NB4 (cell line): ENCODE data around the gene NAT8L.

ENCODE experiments used
- DNase-seq: peaks from one replicate; pipeline ENCODE4 v3.0.0; 2010; ENCODE audit warnings: low read depth
- H3K4me3 ChIP-seq: one replicate; pipeline ENCODE4 v1.5.1; 2011; ENCODE audit warnings: mild to moderate bottlenecking, low read depth, low read length, moderate library complexity
- MYC ChIP-seq: IDR thresholded peaks from 2 replicates; pipeline ENCODE4 v1.6.1; 2011; ENCODE audit warnings: low read depth, low read length
- POLR2A ChIP-seq: IDR thresholded peaks from 2 replicates; pipeline ENCODE4 v1.6.1; 2011; ENCODE audit warnings: mild to moderate bottlenecking; ENCODE audit not compliant: insufficient read length; ENCODE audit errors: extremely low read depth
- TF ChIP-seq, protein P1 (sequence below): IDR thresholded peaks from one replicate; pipeline ENCODE4 v1.5.1; 2012; ENCODE audit warnings: low read depth, low read length
- TF ChIP-seq, protein P2 (sequence below): IDR thresholded peaks from 2 replicates; pipeline ENCODE4 v1.6.1; 2011; ENCODE audit warnings: low read depth, low read length

The NAT8L gene

DNA sequence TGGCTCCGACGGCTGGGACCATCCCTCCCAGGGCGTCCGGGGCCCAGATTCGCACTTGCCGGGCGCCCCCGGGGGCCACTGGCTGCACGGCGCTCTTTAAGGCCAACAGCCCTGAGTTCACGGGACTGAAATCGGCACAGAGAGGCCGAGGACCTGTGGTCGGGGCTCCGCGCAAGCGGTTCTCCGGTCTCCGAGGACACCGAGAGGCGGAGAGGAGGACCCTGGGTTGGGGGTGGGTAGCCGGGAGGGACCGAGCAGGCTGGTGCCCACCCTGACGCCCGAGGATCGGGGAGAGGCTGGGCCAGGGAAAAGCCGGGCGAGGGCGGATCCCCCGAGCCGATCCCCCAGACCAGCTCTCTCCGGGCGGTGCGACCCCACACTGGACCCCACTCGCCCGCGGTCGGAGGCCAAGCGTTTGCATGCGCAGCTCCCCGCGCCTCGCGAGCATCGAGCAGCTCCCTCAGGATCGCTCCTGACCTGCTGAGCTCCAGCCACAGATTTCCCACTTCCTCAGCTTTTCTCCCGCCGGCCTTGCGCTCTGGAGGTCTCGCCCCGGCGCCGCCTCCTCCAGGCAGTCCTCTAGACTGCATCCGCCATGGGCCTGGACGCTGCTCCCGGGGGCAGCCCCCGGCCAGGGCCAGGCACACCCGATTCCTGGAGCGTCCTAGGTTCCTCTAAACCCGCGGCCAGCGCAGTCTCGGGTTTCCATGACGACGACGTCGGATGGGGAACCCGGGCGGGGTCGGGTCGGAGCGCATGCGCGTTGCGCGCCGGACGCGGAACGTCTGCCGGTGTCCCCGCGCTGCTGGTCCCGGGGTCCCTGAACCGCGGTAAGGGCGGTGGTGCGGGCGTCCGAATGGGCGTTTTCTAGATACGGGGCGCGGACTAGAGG, 17.6 kb upstream of the NAT8L start:
- TF ChIP-seq, protein P1, sequence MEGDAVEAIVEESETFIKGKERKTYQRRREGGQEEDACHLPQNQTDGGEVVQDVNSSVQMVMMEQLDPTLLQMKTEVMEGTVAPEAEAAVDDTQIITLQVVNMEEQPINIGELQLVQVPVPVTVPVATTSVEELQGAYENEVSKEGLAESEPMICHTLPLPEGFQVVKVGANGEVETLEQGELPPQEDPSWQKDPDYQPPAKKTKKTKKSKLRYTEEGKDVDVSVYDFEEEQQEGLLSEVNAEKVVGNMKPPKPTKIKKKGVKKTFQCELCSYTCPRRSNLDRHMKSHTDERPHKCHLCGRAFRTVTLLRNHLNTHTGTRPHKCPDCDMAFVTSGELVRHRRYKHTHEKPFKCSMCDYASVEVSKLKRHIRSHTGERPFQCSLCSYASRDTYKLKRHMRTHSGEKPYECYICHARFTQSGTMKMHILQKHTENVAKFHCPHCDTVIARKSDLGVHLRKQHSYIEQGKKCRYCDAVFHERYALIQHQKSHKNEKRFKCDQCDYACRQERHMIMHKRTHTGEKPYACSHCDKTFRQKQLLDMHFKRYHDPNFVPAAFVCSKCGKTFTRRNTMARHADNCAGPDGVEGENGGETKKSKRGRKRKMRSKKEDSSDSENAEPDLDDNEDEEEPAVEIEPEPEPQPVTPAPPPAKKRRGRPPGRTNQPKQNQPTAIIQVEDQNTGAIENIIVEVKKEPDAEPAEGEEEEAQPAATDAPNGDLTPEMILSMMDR = no peak
- TF ChIP-seq, protein P2, sequence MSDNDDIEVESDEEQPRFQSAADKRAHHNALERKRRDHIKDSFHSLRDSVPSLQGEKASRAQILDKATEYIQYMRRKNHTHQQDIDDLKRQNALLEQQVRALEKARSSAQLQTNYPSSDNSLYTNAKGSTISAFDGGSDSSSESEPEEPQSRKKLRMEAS = no peak
- TF ChIP-seq MYC (0 out of 2 replicates have a peak, but pooled peaks have one; percentile 35), POLR2A (peak; percentile 85)
- peak overlapping the region; percentile 57 for H3K4me3 ChIP-seq
- DNase-seq = peak; percentile 91

DNA sequence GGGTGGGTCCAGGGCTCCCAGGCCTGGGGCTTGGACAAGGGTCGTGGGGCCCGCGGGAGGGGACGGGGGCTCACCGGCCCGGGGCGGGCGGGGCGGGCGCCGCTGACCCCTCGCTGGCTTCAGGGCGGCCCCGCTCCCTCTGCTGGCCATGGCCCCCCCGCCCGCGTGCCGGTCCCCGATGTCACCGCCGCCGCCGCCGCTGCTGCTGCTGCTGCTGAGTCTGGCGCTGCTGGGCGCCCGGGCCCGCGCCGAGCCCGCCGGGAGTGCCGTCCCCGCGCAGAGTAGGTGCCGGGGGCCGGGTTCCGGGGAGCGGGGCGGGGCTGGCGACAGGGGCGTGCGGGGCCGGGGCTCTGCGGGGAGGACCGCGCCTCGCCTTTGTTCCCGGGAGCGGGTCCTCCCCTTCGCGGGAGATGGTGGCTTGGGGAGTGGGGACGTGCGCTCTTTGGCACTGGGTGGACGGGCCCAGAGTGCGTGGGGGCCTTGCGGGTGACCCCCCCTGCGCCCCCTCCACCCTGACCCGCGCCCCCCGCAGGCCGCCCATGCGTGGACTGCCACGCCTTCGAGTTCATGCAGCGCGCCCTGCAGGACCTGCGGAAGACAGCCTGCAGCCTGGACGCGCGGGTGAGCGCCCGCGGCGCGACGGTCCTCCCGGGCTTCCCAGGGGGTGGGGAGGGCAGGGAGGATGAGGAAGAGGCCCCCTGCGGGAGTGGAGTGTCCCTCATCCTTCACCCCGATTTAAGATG, 16.8 kb upstream of the NAT8L start:
- TF ChIP-seq, protein P1 = no peak
- TF ChIP-seq POLR2A = no peak
- TF ChIP-seq MYC = no peak
- TF ChIP-seq, protein P2 = no peak
- DNase-seq = peak; percentile 62
- peak overlapping the region; percentile 57 for H3K4me3 ChIP-seq

DNA sequence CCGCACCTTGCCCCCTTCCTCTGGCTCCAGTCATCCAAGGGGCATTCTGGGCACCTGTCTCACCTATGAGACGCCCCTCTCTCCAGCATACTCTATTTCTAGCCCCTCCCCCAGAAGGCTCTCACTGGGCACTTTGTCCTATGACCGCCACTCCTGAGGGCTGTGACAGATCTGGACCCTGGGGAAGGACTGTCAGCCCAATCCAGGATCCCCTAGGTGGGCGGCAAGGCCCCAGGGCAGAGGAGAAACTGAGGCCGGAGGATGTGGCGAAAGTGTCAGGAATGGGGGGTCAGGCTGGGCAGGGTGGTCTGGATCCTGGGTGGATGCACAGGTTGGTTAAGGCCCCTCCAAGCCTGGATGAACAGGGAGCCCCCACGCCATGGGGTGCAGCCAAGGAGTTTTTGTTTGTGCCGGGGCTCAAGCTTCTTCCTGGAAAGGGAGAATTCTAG, 16.2 kb upstream of the NAT8L start:
- TF ChIP-seq, protein P2 = no peak
- TF ChIP-seq MYC = no peak
- TF ChIP-seq POLR2A = no peak
- TF ChIP-seq, protein P1 = no peak
- no peak for DNase-seq
- H3K4me3 ChIP-seq = no peak overlapping the region

DNA sequence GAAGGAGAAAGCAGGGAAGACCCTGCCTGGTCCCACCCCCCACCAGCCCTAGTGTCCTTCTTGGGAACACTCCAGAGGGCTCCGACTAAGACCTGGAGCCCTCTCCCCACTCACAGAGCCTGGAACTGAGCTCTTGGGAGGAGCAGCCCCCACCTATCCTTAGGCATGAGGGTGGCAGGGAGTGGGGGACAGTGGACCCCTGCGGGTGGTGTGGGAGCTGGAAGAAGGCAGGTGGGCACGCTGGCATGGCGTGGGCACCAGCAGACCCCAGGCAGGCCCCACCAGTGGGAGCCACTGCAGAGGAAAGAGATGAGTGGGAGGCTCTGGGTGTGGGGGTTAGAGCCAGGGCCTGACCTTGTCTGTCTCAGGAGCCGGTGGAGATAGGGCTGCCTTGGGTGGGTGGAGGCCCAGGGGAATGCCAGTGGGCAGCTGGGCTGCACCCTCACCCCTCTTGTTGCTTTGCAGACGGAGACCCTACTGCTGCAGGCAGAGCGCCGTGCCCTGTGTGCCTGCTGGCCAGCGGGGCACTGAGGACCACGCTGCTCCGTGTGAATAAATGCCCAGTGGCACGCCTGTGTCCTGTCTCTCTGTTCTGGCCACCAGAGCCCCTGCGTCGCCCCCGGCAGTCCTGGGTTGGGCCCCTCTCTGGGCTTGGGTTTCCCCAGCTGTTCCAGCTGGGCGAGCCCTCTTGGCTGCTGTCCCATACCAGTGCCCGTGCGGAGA, 15.6 kb upstream of the NAT8L start:
- TF ChIP-seq, protein P2 = no peak
- TF ChIP-seq, protein P1 = no peak
- TF ChIP-seq POLR2A (no peak), MYC (no peak)
- no peak overlapping the region for H3K4me3 ChIP-seq
- no peak for DNase-seq

DNA sequence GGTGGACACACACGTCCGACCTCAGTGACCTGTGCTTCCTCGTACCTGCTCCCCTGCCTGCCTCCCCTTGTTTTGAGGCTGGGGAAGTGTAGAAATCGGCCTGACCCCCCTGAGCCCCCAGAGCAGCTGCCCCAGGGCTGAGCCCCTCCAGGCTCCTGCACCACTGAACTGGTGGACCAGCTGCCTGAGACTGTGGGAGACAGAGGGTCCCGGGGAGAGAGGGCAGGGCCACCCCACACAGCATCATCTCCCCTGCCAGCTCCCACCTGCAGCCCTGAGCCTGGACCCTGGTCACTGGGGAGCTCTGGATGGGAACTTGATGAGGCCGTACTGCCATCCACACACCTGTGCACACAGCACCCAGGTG, 15.0 kb upstream of the NAT8L start:
- TF ChIP-seq, protein P1 = no peak
- no peak for TF ChIP-seq POLR2A
- TF ChIP-seq MYC = no peak
- TF ChIP-seq, protein P2 = no peak
- DNase-seq = no peak
- H3K4me3 ChIP-seq = no peak overlapping the region
